Right forelimb (tissue), 1 donor: ENCODE results near the gene LPP.

Experiments
- DNase-seq: peaks from one replicate; pipeline ENCODE4 v3.0.0-alpha.2; 2018

Gene LPP

DNA sequence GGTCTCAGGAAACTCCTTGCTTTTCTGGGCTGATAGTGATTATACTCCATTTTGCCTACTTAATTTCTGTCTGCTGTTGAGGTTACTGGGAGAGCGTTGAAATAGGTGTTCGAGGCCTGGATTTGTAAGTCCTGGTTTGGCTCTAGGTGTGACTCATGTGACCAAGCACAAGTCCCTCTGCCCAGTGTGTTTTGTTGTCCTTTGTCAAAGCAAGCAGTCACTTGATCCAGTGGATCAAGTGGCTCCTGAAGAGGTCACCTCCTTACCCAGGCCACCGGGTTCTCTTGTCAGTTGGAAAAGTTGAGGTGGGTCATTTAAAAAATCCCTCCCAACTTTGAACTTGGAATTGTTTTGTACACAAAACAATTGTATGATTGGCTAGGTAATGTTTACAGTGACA lies 70.0 kb downstream of the LPP start:
- DNase-seq = no peak

DNA sequence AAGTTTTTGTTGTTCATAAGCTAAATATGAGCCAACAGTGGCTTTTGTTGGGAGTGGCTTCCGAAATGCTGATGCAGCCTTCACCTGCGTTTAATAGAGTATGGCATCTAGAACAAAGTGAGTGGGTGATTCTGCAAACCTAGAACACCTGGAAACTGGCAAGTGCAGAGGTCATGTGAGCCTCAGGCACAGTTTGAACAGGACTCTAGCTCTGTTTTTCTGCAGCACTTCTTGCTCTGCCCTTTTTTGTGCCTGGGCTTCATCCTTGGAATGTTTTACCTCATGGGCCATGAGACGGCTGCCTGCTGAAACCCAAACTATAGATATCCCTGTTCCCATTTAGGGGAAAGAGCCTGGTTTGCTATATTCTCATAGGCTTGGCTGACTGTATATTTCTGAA lies 73.5 kb downstream of the LPP start:
- DNase-seq = no peak

DNA sequence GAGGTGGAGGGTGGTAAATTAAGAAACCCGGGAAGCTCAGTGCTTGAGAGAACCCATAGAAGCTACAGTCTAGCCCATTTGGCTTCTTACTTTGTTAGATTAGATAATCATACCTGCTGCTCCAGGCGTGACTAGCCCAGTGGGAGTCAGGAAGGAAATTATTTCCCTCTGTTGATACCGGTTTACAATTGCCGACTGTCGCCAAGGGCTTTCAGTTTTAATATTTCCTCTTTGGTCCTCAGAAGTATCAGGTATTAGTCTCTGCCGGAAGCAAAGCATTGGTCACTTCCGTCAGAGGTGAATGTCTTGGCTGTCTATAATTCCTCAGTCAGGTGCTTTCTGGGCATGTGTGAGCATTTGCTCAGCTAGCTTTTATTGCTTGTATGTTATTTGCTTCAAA lies 75.2 kb downstream of the LPP start:
- no peak for DNase-seq

DNA sequence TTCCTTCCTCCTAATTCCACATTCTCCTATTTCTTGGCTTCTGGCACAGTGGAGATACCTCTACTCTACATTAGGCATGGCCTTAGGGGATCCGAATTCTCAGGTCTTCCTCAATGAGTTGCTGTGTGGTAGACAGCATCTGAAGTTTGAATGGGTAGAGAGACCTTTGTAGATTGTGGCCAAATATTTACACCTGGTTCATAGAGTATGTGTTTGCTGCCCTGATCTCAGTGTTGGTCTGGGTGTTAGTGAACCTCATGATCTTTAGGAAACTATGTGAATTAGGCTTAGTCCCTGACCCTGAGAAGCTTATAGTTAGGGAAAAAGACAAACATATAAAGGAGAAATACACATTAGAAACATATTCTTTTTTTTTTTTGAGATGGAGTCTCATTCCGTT lies 75.8 kb downstream of the LPP start:
- DNase-seq = no peak

DNA sequence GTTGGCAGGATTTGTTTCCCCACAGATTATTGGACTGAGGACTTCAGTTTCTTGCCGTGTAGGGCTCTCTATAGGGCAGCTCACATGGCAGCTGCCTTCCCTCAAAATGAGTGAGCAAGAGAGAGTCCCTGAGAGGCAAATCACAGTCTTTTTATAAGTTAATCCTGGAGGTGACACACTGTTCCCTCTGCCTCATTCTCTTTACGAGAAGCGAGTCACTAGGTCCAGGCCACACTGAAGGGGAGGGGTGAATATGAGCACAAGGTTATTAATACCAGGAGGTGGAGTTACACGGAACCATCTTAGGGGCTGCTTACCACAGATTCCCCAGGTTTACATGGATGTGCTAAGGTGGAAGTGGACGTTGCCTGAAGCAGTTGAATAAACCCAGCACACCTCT lies 77.0 kb downstream of the LPP start:
- no peak for DNase-seq

DNA sequence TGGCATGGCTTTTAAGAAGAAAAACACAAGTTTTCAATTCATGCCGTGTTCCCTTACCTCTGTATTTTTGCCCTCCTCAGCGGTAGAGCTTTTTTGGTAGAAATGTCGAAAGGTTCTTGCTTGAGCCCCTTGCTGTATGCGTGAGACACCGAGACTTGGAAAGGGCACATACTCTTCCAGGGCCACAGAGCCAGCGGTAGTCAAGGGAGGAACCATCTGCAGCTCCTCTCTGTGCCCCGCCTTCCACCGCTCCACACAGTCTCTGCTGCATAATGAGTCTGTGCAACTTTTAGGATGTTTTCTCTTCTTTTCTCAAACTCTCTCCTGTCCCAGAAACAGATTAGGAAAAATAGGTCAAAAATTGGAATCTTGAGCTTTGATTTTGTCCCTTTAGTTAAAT lies 77.5 kb downstream of the LPP start:
- DNase-seq = no peak

DNA sequence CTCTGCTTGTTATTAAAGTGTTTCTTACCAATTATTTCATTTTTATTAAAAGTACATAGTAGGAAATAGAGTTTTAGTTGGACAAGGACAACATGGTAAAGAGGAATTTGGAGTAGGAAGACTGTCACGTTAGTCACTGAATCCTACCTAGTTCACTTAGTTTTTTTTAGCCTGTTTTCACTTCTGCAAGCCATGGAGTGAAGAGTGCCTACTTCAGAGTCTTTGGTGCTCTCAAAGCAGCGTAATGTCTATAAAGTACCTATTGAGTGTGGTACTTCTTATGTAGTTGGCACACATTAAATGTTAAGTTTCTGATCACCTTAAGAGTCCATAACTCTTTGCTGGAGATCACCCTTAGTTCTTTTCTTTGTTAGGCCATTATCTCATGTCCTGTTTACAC lies 78.7 kb downstream of the LPP start:
- no peak for DNase-seq

DNA sequence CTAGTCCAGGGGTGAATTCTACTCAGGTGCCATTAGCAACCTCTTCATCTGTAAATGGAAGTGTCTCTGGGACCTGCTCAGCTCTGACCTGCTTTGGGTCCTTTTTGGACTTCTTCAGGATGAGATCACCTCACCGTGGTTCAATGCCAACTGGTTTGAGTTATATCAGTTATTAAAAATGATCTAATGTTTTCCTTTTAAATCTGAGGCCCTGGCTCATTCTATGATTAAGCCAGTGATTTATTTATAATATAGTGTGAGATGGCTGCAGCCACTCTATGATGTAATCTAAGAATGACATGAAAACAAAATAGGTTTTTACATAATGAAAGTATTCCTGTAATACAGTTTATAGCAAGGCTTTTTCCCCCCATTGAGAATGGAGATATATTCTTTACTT lies 79.4 kb downstream of the LPP start:
- no peak for DNase-seq

DNA sequence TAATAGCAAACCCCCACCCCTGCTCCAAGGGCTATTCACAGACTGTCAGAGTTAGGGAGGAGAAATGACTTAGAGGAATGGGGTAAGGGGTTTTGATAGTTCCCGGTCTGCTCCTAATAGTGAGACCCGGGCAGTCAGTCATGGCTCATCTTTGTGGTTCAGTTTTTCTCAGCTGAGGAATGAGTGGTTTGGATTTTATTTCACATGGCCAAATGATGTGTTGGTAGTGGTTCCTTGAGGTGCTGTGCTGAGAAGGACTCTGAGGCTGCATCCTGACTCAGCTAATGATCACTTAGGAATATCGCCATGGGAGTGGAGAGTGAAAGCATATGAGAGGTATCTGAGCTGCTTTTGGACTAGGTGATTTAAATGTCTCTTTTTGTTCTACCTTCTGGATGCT lies 80.2 kb downstream of the LPP start:
- DNase-seq = no peak

DNA sequence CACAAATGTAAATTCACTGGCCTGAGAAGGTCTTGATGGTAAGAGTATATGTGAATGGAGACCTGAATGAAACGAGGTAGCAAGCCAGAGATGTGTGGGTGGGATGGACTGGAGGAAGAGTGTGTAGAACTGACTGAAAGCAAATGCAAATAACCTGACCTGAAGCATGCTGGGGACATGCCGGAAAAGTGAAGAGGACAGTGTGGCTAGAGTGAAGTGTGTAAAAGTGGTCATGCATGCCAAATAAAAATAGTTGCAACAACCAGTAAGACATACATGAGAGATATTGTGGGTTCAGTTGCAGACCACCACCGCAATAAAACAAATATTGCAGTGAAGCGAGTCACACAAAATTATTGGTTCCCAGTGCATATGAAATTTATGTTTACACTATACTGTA lies 82.3 kb downstream of the LPP start:
- DNase-seq = no peak

DNA sequence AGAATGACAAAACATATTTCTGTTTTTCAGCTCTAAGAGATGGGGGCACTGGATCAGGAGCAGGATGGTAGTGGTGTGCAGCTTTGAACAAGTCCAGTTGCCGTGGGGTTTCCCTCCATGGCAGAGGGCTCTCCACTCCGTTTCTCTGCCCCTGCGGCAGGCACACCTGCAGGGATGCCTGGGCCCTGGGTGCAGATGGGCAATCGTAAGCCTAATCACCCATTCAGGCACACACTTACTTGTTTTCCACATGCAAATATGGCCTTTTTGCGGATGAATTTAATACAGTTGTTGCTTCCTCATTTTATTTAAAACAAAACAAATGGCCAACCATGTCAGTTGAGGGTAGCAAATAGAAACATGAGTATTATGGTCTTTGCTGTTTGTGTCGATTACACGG lies 85.1 kb downstream of the LPP start:
- no peak for DNase-seq

DNA sequence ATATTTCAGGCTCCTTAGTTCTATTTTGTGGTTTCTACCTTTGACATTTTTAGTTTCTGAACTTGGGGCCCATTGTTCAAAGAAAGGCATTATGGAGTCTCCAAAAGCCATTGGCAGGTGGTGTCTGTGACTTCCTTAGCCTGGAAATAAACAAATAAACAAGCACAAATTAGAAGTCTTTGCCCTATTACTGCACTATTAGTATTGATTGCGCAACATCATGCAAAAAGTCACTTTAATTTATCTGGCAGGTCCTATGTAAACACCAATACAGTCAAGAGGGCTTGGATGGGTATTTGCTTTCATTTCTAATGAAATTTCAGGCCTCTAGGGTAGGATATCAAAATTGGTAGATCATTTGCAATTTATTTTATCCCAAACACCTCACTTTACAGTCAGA lies 85.6 kb downstream of the LPP start:
- no peak for DNase-seq

DNA sequence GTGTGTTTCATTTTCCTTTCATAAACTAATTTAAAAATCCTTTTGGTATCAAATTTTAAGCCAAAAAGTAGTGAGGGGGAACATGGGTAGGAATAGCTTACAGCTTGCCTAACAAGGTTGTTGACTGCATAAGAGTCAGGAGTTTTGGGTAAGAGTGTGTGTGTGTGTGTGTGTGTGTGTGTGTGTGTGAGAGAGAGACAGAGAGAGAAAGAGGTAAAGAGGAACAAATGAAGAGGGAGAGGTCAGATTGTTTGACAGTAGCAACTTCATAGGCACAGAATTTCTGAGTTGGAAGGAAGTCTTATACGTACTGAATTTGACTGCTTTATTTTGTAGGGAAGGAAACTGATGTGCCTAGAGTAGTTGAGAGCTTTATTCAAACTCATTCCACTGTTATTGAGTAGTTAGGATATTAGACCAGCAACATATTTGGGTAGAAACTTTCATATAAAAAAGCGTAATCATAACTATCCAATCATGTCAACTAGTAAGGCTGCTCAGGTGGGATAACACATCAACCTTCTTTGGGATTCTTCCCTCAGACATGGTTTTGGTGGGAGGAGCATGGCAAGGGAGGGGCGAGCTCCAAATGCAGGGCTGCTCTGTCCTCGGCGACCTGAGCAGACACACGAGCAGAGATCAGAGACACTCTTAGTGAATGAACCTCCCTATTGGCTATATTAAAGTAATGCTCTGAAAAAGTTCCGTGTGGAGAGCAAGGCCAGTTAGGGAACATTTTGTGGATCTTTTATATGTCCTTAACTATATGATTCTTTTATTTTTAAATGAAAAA lies 86.4 kb downstream of the LPP start:
- DNase-seq = no peak

DNA sequence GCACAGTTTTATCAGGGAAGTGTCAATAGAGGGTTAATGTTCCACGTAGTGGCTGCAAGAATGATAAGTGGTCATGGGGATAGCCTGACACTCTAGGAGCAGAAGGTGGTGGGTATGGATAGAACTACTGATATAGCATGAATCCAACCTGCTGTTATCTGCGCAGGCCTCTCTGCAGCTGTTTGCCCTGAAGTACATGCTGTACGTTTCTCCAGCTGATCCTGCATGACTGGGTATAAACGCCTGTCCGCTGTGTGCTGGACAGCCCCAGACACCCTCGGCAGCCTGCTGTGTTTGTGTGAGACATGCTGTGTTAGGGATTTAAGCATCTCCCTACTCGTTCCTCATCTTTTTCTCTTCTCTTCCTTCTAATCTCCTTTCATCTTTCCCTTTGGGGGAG lies 87.1 kb downstream of the LPP start:
- DNase-seq = no peak

DNA sequence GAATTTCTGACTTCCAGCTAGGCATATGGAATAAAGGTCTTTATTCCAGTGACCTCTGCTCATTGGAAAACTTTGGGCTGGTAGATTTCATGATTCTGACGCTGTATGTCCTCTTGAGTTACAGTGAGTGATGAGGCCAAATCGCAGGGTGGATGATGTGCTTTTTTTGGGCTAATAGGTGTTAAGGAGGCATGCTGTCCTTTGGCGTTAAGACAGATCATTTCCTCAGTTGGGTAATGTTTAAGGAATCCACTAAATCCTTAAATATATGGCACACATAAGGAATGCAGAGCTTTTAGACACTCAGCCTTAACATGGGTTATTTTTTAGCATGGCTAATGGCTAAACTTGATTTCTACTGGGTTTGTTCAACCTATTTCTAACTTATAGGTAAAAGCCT lies 87.9 kb downstream of the LPP start:
- DNase-seq = no peak

DNA sequence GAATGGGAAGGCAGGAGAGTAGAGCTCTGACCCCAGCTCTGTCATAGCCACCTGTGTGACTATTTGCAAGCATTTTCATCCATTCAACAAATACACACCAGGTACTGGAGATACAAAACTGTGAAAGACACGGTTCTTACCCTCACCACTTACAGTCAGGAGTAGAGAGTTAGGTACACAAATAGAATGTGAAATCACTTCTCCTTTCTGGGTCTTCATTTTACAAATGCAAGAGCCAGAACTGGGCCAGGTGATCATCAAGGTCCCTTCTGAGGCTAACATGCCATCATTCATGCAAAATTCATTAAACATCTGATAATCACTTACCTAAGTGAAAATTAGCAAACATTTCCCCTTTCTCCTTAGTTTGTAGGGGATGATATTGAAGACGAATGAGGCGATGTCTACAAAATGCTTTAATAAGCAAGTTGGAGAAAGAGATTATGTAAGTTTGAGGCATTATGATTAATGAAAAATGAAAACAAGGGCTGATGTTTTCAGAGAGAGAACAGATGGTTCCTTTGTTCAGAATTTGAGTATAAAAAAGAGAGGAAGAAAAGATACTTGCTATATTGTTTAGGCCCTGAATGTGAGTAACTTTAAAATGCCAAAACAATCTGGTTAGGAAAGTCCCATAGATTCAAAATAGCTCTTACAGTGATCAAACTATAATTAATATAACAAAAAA lies 88.6 kb downstream of the LPP start:
- DNase-seq = no peak

DNA sequence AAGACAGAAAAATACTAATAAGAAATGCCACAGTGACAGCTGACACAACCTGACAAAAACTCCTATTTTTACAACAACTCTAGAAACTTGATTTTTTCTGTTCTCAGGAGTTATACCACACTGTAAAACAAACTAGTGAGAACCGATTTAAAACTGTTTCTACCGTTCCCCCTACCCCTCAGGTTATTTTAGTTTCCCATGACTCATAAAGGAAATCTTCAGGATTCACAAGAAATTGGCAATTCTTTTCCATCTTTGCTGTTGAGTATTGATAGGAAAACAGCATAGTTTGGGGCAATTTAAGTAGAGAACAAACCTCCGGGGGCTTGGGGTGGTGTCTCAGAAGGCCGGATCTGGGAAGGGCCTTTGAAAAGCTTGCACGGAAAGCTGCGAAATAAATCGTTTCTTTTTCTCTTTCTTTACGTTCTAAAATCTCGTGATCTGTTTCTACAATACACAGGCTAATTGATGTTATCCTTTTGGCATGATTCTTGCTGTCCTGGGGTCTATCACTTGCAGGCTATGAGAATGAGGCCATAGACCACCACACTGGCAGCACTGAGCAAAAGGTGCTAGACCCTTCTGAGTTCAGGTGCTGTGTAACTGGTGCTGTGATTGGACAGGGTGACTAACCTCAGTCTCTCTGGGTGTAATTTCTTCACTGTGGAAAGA lies 89.3 kb downstream of the LPP start:
- DNase-seq = no peak

DNA sequence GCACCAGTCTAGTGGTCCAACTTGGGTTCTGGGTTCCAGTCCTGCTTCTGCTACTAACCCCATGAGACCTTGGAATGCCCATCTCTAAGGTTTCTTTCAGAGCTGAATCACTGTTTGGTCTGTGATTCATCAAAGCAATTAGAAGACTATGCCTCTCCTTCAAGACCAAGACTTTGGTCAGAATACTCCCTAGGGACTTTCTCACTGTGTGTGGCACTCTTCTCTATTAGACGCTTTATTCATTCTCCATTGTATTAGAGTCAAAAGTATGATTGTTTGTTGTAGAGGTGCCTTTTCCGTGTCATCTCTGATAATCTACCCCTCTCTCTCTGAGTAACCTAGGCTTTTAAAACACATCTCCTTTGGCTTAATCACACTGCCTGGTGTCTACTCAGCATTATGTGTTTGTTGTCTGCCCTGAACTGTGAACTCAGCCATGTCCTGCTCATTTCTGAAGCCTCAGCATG lies 90.5 kb downstream of the LPP start:
- DNase-seq = no peak

DNA sequence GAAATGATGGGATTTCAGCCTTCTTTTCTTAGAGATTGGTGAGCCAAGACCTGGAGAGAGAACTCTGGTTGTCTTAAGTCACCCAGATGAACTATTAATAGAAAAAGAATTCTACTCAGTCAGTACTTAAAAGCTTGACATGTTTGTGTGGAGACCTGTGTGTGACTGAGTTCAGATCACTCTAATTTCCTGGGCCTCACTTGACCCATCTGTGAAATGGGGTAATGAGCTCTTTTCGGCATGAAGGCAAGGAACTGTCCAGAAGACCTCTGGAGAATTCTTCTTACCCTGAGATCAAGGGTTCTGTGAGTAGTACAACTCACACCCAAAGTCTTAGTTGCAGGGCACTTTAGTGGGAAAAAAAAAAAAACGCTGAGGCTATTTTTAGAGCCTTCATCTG lies 92.9 kb downstream of the LPP start:
- DNase-seq = no peak

DNA sequence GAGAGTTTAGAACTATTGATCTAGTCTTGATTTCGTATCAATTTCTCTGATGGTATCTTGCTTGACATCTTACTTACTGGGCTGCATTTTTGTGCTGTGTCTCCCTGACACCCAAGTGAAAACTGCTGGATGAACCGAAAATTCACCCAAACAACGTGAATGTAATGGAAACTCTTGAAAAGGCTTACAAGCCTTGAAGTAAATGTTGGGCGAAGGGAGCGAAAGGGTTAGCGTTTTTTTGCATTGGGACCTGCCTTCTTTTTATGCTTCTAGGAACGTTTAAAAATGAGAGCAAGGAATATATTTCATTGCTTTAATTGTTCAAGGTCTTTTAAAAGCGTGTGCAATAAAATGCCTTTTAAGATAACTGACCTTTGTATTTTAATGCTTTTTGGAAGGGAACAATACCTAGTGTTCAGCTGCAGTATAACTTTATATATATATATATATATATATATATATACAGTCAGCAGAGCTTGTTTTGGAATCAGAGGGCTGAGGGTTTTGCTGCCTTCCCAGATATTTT lies 94.1 kb downstream of the LPP start:
- DNase-seq = no peak

DNA sequence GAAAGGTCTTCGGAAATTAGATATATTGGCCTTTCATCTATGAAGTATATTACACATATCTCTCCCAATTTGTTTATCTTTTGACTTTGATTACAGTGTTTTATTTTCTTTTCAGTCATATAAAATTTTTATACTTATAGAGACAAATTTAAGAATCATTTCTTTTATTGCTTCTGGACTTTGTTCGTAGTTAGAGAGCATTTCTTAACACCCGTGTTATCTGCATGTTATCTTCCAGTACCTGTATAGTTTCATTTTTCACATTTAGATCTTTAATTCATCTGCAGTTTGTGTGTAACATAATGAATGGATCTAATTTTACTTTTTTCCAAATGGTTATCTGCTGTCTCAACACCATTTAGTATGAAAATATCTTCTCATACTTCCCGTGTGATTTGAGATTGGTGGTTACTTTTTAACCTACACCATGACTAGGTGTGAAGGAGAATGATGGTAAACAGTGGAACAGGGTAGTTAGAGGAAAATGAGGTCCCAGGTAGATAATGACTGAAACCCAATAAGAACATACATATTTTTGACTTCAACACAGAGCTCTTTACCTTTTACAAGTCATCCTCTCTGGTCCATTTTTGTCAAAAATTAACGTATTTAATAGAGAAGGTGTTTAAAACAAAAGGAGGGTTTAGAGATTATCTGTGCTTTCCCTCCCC lies 99.3 kb downstream of the LPP start:
- DNase-seq = no peak

DNA sequence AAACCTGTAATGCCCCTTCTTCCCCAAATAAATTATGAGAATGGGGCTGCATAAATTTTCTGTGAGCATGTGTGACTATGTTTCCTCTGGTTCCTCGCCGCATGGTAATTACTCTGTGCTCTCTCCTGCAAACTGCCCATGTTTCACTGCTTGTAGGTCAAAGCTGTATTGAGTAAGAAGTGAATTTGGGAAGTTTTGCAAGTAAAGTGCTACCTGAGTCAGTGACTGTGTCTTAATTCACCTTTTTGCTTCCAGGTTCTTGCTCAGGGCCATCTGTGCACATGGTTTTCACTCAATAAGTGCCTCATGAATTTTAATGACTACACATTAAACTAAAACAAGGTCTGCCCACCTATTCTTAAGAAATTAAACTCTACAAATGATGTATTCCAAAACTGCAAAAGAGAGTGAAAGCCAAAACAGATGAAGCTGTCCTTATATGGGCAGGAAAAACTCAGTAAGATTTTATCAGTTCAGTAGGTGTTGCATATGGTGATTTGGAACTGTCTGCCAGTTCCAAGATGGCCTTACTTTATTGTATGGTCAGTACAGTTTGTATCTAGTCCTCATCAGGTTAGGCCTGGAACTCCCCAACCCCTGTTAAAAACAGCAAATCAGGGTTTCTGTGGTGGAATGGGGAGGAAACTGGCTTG lies 100.0 kb downstream of the LPP start:
- DNase-seq = no peak
